ENCODE measurements around the gene CRY2. TPM values are rescaled to one million over a fixed set of nuclear protein-coding genes. Genes with fewer than 3 reads are reported as not detected.

Gene CRY2
- total and polyA plus RNA-seq, 12 donors: 16.8 to 131 (median 86.6) TPM

DNA sequence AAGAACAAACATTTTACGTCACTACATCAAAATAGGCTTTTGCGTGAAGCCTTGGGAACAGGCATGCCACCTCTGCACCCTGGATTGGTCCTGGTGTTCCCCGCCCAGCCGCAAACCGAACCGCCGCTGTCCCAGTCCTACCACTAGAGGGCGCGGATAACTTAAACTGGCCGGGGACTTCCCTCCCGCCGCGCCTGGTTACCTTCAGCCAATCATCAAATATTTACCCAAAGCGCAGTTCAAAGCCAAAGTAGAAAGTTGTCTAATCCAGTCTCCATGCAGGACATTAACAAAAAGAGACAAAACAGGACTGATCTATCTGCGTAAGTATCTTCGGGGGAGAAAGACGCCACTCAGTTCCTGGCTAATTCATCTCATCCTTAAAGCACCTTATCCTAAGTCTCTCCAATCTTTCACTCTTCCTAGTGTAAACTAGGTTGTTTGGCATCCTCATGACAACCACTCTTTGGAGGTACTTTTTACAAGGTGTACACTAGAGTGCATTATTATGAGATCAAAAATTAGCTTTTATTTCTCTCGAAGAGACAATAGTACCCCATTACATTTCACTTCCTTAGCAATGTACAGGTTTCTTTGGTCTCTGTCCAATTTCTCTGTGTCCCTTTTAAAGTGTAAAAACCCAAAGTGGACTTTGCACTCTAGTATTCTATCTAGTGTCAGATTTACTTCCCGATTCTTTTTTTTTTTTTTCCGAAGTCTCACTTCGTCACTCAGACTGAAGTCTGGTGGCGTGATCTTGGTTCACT, 3.9 kb upstream of the CRY2 start:
- Histone ChIP-seq H3K36me3 (no peaks in the 10 kb centered on the region), H3K27me3 (no peaks in the 10 kb centered on the region), H3K4me1 (peaks cover 5 to 21% (median 17%) of the 10 kb centered on the region in 9 donors), H3K27ac (peak overlapping the region in 6 of 10 donors; percentile 10 to 57 (median 33)), H3K4me3 (peak overlapping the region in 3 of 10 donors; percentile 6 to 27 (median 8)), H3K9me3 (no peaks in the 10 kb centered on the region)
- WGBS, 2 donors: 19% methylated on average over 22 of the region's 22 CpGs
- intact Hi-C loops (cut with DNase I): loop anchor here in 3 of 10 donors (2.0 to 10.0 kb wide), 5 partner anchors 36 to 163 kb away; partner anchors contain the start of genes PEX16 (in 1 of the 3) and SLC35C1 (in 1 of the 3)
- DNase-seq (peak; percentile 87 to 92), ATAC-seq (peak in 7 of 8 donors; percentile 10 to 48 (median 40))
- TF ChIP-seq, protein P1, sequence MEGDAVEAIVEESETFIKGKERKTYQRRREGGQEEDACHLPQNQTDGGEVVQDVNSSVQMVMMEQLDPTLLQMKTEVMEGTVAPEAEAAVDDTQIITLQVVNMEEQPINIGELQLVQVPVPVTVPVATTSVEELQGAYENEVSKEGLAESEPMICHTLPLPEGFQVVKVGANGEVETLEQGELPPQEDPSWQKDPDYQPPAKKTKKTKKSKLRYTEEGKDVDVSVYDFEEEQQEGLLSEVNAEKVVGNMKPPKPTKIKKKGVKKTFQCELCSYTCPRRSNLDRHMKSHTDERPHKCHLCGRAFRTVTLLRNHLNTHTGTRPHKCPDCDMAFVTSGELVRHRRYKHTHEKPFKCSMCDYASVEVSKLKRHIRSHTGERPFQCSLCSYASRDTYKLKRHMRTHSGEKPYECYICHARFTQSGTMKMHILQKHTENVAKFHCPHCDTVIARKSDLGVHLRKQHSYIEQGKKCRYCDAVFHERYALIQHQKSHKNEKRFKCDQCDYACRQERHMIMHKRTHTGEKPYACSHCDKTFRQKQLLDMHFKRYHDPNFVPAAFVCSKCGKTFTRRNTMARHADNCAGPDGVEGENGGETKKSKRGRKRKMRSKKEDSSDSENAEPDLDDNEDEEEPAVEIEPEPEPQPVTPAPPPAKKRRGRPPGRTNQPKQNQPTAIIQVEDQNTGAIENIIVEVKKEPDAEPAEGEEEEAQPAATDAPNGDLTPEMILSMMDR (IDR thresholded peaks at IDR 0.05): peak; percentile 87 to 98 (median 95)

DNA sequence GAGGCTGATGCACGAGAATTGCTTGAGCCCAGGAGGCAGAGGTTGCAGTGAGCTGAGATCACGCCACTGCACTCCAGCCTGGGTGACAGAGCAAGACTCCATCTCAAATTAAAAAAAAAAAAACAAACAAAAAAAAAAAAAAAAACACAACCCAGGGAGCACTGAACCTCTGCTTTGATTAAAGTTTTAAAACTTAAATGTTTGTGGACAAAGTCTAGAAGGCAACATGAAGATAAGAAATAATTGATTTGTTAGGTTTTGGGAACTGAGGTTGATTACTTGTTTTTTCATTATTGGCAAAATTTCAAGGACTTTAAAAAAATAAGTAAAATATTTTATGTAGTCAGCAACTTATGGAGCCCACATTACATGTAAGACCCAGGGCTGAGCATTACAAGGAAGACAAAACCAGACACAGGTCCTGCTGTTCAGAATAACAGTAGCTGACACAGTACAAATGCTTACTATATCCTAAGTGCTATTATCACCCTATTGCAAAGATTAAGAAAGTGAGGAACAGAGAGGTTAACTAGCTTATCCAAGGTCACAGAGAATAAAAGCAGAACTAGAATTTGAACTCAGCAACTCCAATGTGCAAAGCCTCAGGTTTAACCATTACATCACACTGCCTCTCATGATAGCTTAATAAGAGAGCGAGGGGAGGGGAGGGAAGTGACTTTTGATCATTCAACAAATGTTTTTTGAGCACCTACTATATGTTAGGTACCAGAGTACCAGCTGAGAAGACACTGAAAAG, 2.3 kb upstream of the CRY2 start:
- DNase-seq (no peak), ATAC-seq (no peak)
- Histone ChIP-seq H3K36me3 (peaks cover 0 to 4% (median 0%) of the 10 kb centered on the region in 9 donors), H3K27ac (peak overlapping the region in 1 of 10 donors; percentile 95), H3K9me3 (no peaks in the 10 kb centered on the region), H3K27me3 (no peaks in the 10 kb centered on the region), H3K4me1 (peaks cover 14 to 38% (median 33%) of the 10 kb centered on the region in 9 donors), H3K4me3 (no peak overlapping the region)
- 88 to 89% methylated on average over 3 of the region's 3 CpGs for WGBS, 2 donors
- TF ChIP-seq, protein P1 (IDR thresholded peaks at IDR 0.05): no peak
- intact Hi-C loops (cut with DNase I): loop anchor here in 4 of 10 donors (5.0 to 10.0 kb wide), 5 partner anchors 38 to 277 kb away; partner anchors contain the start of genes PEX16 (in 2 of the 4), SLC35C1 (in 2 of the 4) and PHF21A (in 1 of the 4)

DNA sequence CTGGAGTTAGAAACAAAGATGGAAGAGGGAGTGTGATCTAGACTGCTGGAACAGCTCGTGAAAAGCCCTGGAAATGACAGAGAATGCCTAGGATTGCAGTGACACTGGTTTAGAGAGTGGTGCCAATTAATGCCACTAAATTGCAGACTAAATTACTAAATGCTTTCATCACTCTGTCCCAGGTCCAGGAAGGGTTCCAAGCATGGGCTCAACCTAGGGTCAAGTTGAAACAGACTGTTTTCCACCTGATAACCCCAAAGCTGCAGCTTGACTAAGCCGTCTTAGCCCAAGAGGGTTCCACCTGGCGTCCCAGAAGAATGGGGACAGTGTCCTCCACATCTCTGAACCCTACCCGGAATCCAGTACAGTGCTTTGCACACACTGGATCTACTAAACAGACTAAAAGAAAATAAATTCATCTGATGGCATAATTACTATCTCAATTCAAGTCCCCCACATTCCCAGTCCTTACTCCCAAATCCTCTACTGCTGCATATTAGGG, 1.1 kb upstream of the CRY2 start:
- no peak for ATAC-seq
- WGBS, 2 donors: 87% methylated on average over 4 of the region's 4 CpGs
- Histone ChIP-seq H3K9me3 (no peaks in the 10 kb centered on the region), H3K4me3 (peak overlapping the region in 3 of 10 donors; percentile 82 to 99 (median 96)), H3K27ac (peak overlapping the region; percentile 61 to 99 (median 98)), H3K27me3 (no peaks in the 10 kb centered on the region), H3K4me1 (peaks cover 15 to 50% (median 45%) of the 10 kb centered on the region in 9 donors), H3K36me3 (peaks cover 0 to 16% (median 0%) of the 10 kb centered on the region in 9 donors)
- DNase-seq: no peak
- intact Hi-C loops (cut with DNase I): loop anchor here in 5 of 10 donors (2.0 to 10.0 kb wide), 6 partner anchors 39 to 276 kb away; partner anchors contain the start of genes SLC35C1 (in 2 of the 5), PEX16 (in 1 of the 5) and PHF21A (in 1 of the 5)
- TF ChIP-seq, protein P1 (IDR thresholded peaks at IDR 0.05): no peak

All from heart right ventricle (tissue), 16 donors.